Muscle of arm (tissue), 12 donors: ENCODE measurements around the gene PRKCE. TPM values are rescaled to one million over a fixed set of nuclear protein-coding genes. Genes with fewer than 3 reads are reported as not detected.
A peak's percentile ranks its signal among the peaks of the same experiment; 100 is the strongest.

Source experiments
- DNase-seq: peaks from one replicate; pipeline ENCODE4 v3.0.0-alpha.2; 2013
- polyA plus RNA-seq, 12 donors: library from polyadenylated mRNA; unstranded; fragments of 120-200 nt; gene quantifications; one replicate each; pipeline ENCODE4 v1.2.1, GENCODE V29; 2013; ENCODE audit not compliant: insufficient read length in 12 of 12

Gene PRKCE
- polyA plus RNA-seq, 12 donors: 4.5 to 17.3 (median 5.4) TPM; not detected in 1

GRCh38 chr2:46040563-46041155, 389.2 kb downstream of the PRKCE start:
- no peak for DNase-seq

- peak; percentile 27 for DNase-seq
These were observed 390.0 kb downstream of the PRKCE start for GRCh38 chr2:46041434-46041833.

- DNase-seq: no peak
These were observed 390.7 kb downstream of the PRKCE start for GRCh38 chr2:46042207-46042637.

GRCh38 chr2:46042711-46043110, 391.2 kb downstream of the PRKCE start:
- DNase-seq: no peak

GRCh38 chr2:46045888-46046287, 394.4 kb downstream of the PRKCE start:
- DNase-seq: no peak

GRCh38 chr2:46047290-46047689, 395.8 kb downstream of the PRKCE start:
- DNase-seq: no peak

GRCh38 chr2:46048693-46049092, 397.2 kb downstream of the PRKCE start:
- DNase-seq: no peak

- DNase-seq: no peak
These were observed 398.6 kb downstream of the PRKCE start for GRCh38 chr2:46050027-46050426.

GRCh38 chr2:46050489-46050888, 399.0 kb downstream of the PRKCE start:
- no peak for DNase-seq

GRCh38 chr2:46051085-46051484, 399.6 kb downstream of the PRKCE start:
- no peak for DNase-seq

GRCh38 chr2:46053564-46053963, 402.1 kb downstream of the PRKCE start:
- DNase-seq: no peak

GRCh38 chr2:46056541-46056940, 405.1 kb downstream of the PRKCE start:
- no peak for DNase-seq

- no peak for DNase-seq
These were observed 406.7 kb downstream of the PRKCE start for GRCh38 chr2:46058140-46058539.

GRCh38 chr2:46062637-46063412, 411.4 kb downstream of the PRKCE start:
- peak; percentile 88 for DNase-seq

- DNase-seq: no peak
These were observed 412.9 kb downstream of the PRKCE start for GRCh38 chr2:46064396-46064795.

GRCh38 chr2:46065152-46065551, 413.7 kb downstream of the PRKCE start:
- no peak for DNase-seq

GRCh38 chr2:46066116-46066515, 414.6 kb downstream of the PRKCE start:
- DNase-seq: no peak

- DNase-seq: no peak
These were observed 415.1 kb downstream of the PRKCE start for GRCh38 chr2:46066601-46067000.

GRCh38 chr2:46067062-46067461, 415.6 kb downstream of the PRKCE start:
- DNase-seq: no peak

- DNase-seq: no peak
These were observed 416.2 kb downstream of the PRKCE start for GRCh38 chr2:46067501-46068305.

- no peak for DNase-seq
These were observed 417.2 kb downstream of the PRKCE start for GRCh38 chr2:46068636-46069035.

GRCh38 chr2:46071074-46071473, 419.6 kb downstream of the PRKCE start:
- DNase-seq: no peak
